ENCODE results near the gene AMMECR1. TPM values are rescaled to one million over a fixed set of nuclear protein-coding genes. Genes with fewer than 3 reads are reported as not detected.

AMMECR1 gene
- total and polyA plus RNA-seq, 2 of the 8 experiments (the other 6 are each of a cell fraction or from before 2014, with no cell fraction given) = 10.2 to 21.2 TPM

GRCh38 chrX:110161361-110161686, 156.6 kb downstream of the AMMECR1 start:
- Histone ChIP-seq H3K4me3 (ENCODE audit: extremely low read depth in 1 of 4, insufficient read depth in 2 of 4, low read depth in 3 of 4, low read length in 4 of 4) (no peak overlapping the region), H3K36me3 (ENCODE audit: control insufficient read depth in 2 of 4, insufficient read depth in 4 of 4, low read length in 3 of 4) (no peaks in the 10 kb centered on the region), H3K79me2 (ENCODE audit: control insufficient read depth in 1 of 2, insufficient read depth in 2 of 2, low read length in 2 of 2) (no peaks in the 10 kb centered on the region), H3K4me1 (replicated peaks in 1 of 4; ENCODE audit: control insufficient read depth in 3 of 4, insufficient read depth in 4 of 4, low read length in 3 of 4) (peaks cover 0 to 6% (median under 1%) of the 10 kb centered on the region in 4 experiments; a peak in 3 of 7 replicates), H3K9me3 (ENCODE audit: insufficient read depth in 2 of 2, low read depth in 1 of 2, low read length in 1 of 2) (no peaks in the 10 kb centered on the region), H2BK20ac (ENCODE audit: low read length) (no peak overlapping the region), H3K56ac (replicated peaks; ENCODE audit: insufficient read length, low read depth, low read length) (no peak overlapping the region), H2AFZ (ENCODE audit: low read length) (no peak overlapping the region), H2AK5ac (ENCODE audit: low read depth, low read length) (no peak overlapping the region), H2BK15ac (ENCODE audit: low read length) (no peak overlapping the region), H3K23ac (ENCODE audit: insufficient read length) (no peak overlapping the region), H3K79me1 (ENCODE audit: low read depth, low read length) (no peaks in the 10 kb centered on the region), H3K27me3 (replicated peaks in 1 of 4; ENCODE audit: control insufficient read depth in 3 of 4, extremely low read depth in 1 of 4, insufficient read depth in 3 of 4, low read length in 3 of 4) (no peaks in the 10 kb centered on the region), H2BK5ac (ENCODE audit: low read depth, low read length) (no peak overlapping the region), H2BK12ac (ENCODE audit: low read depth, low read length) (no peak overlapping the region), H3K9ac (replicated peaks in 1 of 4; ENCODE audit: extremely low read depth in 1 of 4, low read depth in 3 of 4, low read length in 3 of 4) (no peak overlapping the region), H4K20me1 (replicated peaks in 1 of 2; ENCODE audit: control insufficient read depth in 1 of 2, insufficient read depth in 2 of 2, low read length in 2 of 2) (peaks cover 0 to 2% of the 10 kb centered on the region in 2 experiments), H3K4me2 (ENCODE audit: insufficient read depth in 1 of 2, low read depth in 2 of 2, low read length in 2 of 2) (no peak overlapping the region), H4K5ac (ENCODE audit: insufficient read length, low read depth, low read length) (no peak overlapping the region), H3K4ac (replicated peaks; ENCODE audit: insufficient read length, low read depth, low read length) (no peak overlapping the region), H3K23me2 (ENCODE audit: low read depth, low read length) (no peaks in the 10 kb centered on the region), H4K91ac (replicated peaks; ENCODE audit: insufficient read length, low read length) (no peak overlapping the region), H3K14ac (ENCODE audit: insufficient read length) (no peak overlapping the region), H3K27ac (ENCODE audit: low read depth, low read length) (no peak overlapping the region; the same call in 1 of the 2 replicates), H3K18ac (ENCODE audit: extremely low read depth, low read length) (no peak overlapping the region), H2BK120ac (replicated peaks; ENCODE audit: low read depth, low read length) (no peak overlapping the region), H4K8ac (ENCODE audit: extremely low read depth, insufficient read depth, low read length) (no peak overlapping the region)
- 100% methylated on average over 1 of the region's 1 CpG; no CpG with 5 or more reads in 1 of the 2 experiments for WGBS, 2 experiments (ENCODE audit: extremely low coverage in 1 of 2, insufficient coverage in 1 of 2, insufficient read length in 1 of 2, insufficient replicate concordance in 2 of 2, low coverage in 1 of 2, low lambda C conversion rate in 2 of 2, missing lambda C conversion rate in 1 of 2)
- DNase-seq (ENCODE audit: low read depth in 1 of 2, low spot score in 2 of 2) (no peak), FAIRE-seq (no peak)
- TF ChIP-seq TBP (IDR thresholded peaks at IDR 0.05; ENCODE audit: low read depth, low read length) (no peak), ATF2 (IDR thresholded peaks at IDR 0.05; ENCODE audit: low read length) (no peak), EP300 (IDR thresholded peaks at IDR 0.05; ENCODE audit: borderline replicate concordance in 1 of 2, low read depth in 2 of 2, low read length in 2 of 2) (no peak), USF2 (IDR thresholded peaks at IDR 0.05; ENCODE audit: low read length) (no peak)
- ChIA-PET CTCF (ENCODE audit: partially characterized antibody) (interaction anchor here (0.6 to 34.1 kb wide), 17 partner anchors 9 to 275 kb away, joined by 3 to 742 read pairs (median 4); no protein-coding TSS in a partner anchor), POLR2A (ENCODE audit: partially characterized antibody) (no interaction called here)
